Mesenchymal stem cell (in vitro differentiated cells and primary cell): ENCODE results near the gene TRPM1.

Experiments used
- DNase-seq: peaks from one replicate; pipeline ENCODE4 v3.0.0-alpha.2; 2013
- H2AFZ ChIP-seq: one replicate; pipeline ENCODE4 v1.6.1; 2013; ENCODE audit warnings: low read depth, mild to moderate bottlenecking, control low read depth, inconsistent platforms, low read length, moderate library complexity
- H2AK5ac ChIP-seq: 2 replicates; pipeline ENCODE4 v1.6.1; 2013; ENCODE audit warnings: low read length, moderate library complexity, mild to moderate bottlenecking, inconsistent platforms; ENCODE audit not compliant: severe bottlenecking
- H2BK120ac ChIP-seq: one replicate; pipeline ENCODE4 v1.6.1; 2013; ENCODE audit warnings: low read depth, mild to moderate bottlenecking, inconsistent platforms, low read length, moderate library complexity
- H2BK12ac ChIP-seq, 2 experiments: one replicate each; pipeline ENCODE4 v1.6.1; 2013; ENCODE audit warnings: inconsistent platforms in 2 of 2, low read length in 2 of 2, mild to moderate bottlenecking in 2 of 2, moderate library complexity in 2 of 2, control low read depth in 1 of 2
- H2BK15ac ChIP-seq: one replicate; pipeline ENCODE4 v1.6.1; 2013; ENCODE audit warnings: mild to moderate bottlenecking, low read depth, inconsistent platforms; ENCODE audit not compliant: poor library complexity, severe bottlenecking
- H2BK5ac ChIP-seq: 2 replicates; pipeline ENCODE4 v1.6.1; 2013; ENCODE audit warnings: low read depth, mild to moderate bottlenecking, low read length, control low read depth, inconsistent platforms; ENCODE audit not compliant: poor library complexity, severe bottlenecking
- H3K14ac ChIP-seq, 2 experiments: one replicate each; pipeline ENCODE4 v1.6.1; 2013; ENCODE audit warnings: inconsistent platforms in 2 of 2, low read length in 2 of 2, control low read depth in 1 of 2, mild to moderate bottlenecking in 1 of 2, moderate library complexity in 1 of 2
- H3K18ac ChIP-seq, 2 experiments: one replicate each; pipeline ENCODE4 v1.6.1; 2013; ENCODE audit warnings: inconsistent platforms in 2 of 2, low read length in 2 of 2, control low read depth in 1 of 2, low read depth in 1 of 2, mild to moderate bottlenecking in 1 of 2
- H3K23ac ChIP-seq, 2 experiments: one replicate each; pipeline ENCODE4 v1.6.1; 2013; ENCODE audit warnings: inconsistent platforms in 2 of 2, low read length in 2 of 2, mild to moderate bottlenecking in 2 of 2, moderate library complexity in 2 of 2, control low read depth in 1 of 2
- H3K27ac ChIP-seq: 2 replicates; pipeline ENCODE4 v1.5.1; 2013; ENCODE audit warnings: mild to moderate bottlenecking, moderate library complexity, low read length, control low read depth, inconsistent platforms; ENCODE audit not compliant: poor library complexity, severe bottlenecking
- H3K27me3 ChIP-seq, 2 experiments: 2 replicates each; pipeline versions ENCODE4 v1.6.1 to v1.7.0; 2013; ENCODE audit warnings: low read length in 2 of 2, mild to moderate bottlenecking in 2 of 2, moderate library complexity in 2 of 2, control low read depth in 1 of 2, inconsistent platforms in 1 of 2; ENCODE audit not compliant: control insufficient read depth in 1 of 2, insufficient read depth in 1 of 2
- H3K36me3 ChIP-seq, 2 experiments: 2 replicates each; pipeline versions ENCODE4 v1.6.1 to v1.7.0; 2013; ENCODE audit warnings: low read length in 2 of 2, control low read depth in 1 of 2, inconsistent platforms in 1 of 2, low read depth in 1 of 2, mild to moderate bottlenecking in 1 of 2; ENCODE audit not compliant: insufficient read depth in 2 of 2, control insufficient read depth in 1 of 2
- H3K4ac ChIP-seq, 2 experiments: one replicate each; pipeline ENCODE4 v1.6.1; 2013; ENCODE audit warnings: inconsistent platforms in 2 of 2, low read length in 2 of 2, mild to moderate bottlenecking in 2 of 2, moderate library complexity in 2 of 2, control low read depth in 1 of 2, low read depth in 1 of 2
- H3K4me1 ChIP-seq: 2 replicates; pipeline ENCODE4 v1.6.1; 2013; ENCODE audit warnings: low read depth, low read length, control low read depth; ENCODE audit not compliant: control insufficient read depth, insufficient read depth
- H3K4me2 ChIP-seq: 2 replicates; pipeline ENCODE4 v1.6.1; 2013; ENCODE audit warnings: low read length, mild to moderate bottlenecking, inconsistent platforms; ENCODE audit not compliant: poor library complexity, severe bottlenecking
- H3K4me3 ChIP-seq, 2 experiments: 2 replicates each; pipeline versions ENCODE4 v1.5.1 to v1.7.0; 2013; ENCODE audit warnings: low read length in 2 of 2, mild to moderate bottlenecking in 2 of 2, control low read depth in 1 of 2, low read depth in 1 of 2; ENCODE audit not compliant: insufficient read depth in 1 of 2
- H3K79me1 ChIP-seq: replicated peaks from 2 replicates; pipeline ENCODE4 v1.6.1; 2013; ENCODE audit warnings: mild to moderate bottlenecking, control low read depth, low read length, inconsistent platforms; ENCODE audit not compliant: poor library complexity, severe bottlenecking
- H3K9ac ChIP-seq: 2 replicates; pipeline ENCODE4 v1.7.0; 2013; ENCODE audit warnings: mild to moderate bottlenecking, low read length, moderate library complexity
- H3K9me3 ChIP-seq: 2 replicates; pipeline ENCODE4 v1.7.0; 2013; ENCODE audit warnings: mild to moderate bottlenecking, low read length; ENCODE audit not compliant: control insufficient read depth
- H4K8ac ChIP-seq: one replicate; pipeline ENCODE4 v1.6.1; 2013; ENCODE audit warnings: inconsistent platforms, mild to moderate bottlenecking, low read length, moderate library complexity
- H4K91ac ChIP-seq: one replicate; pipeline ENCODE4 v1.6.1; 2013; ENCODE audit warnings: mild to moderate bottlenecking, low read length, inconsistent platforms
- WGBS: methylation state at CpG from one replicate; pipeline ENCODE4 v1.1.7; 2013; ENCODE audit warnings: mixed read lengths; 5-methylcytosine and 5-hydroxymethylcytosine counted together

The TRPM1 gene

DNA sequence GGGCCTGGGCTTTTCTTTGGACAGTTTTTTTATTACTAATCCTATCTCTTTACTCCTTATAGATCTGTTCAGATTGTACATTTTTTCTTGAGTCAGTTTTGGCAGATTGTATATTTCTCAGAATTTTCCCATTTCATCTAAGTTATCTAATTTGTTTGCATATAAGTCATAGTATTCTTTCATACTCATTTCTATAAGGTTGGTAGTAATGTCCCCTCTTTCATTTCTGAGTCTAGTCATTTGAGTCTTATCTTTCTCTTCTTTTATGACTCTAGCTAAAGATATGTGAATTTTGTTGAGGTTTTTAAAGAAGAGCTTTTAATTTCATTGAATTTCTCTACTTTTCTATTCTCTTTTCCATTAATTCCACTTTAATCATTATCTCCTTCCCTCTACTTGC lies 27.2 kb downstream of the TRPM1 start:
- Histone ChIP-seq H2AK5ac (no peak overlapping the region), H2BK15ac (no peak overlapping the region), H3K23ac (no peak overlapping the region), H3K4me2 (no peak overlapping the region), H3K14ac (no peak overlapping the region), H3K9ac (no peak overlapping the region), H3K4me1 (peaks cover 5% of the 10 kb centered on the region), H3K79me1 (no peaks in the 10 kb centered on the region), H2AFZ (no peak overlapping the region), H3K27ac (no peak overlapping the region), H3K27me3 (peaks cover 0 to 14% of the 10 kb centered on the region in 2 experiments), H4K91ac (no peak overlapping the region), H4K8ac (no peak overlapping the region), H3K9me3 (no peaks in the 10 kb centered on the region), H2BK120ac (no peak overlapping the region), H3K4ac (no peak overlapping the region), H2BK5ac (peak overlapping the region; percentile 22), H3K36me3 (no peaks in the 10 kb centered on the region), H3K18ac (no peak overlapping the region), H3K4me3 (no peak overlapping the region), H2BK12ac (no peak overlapping the region)
- DNase-seq, result no peak

DNA sequence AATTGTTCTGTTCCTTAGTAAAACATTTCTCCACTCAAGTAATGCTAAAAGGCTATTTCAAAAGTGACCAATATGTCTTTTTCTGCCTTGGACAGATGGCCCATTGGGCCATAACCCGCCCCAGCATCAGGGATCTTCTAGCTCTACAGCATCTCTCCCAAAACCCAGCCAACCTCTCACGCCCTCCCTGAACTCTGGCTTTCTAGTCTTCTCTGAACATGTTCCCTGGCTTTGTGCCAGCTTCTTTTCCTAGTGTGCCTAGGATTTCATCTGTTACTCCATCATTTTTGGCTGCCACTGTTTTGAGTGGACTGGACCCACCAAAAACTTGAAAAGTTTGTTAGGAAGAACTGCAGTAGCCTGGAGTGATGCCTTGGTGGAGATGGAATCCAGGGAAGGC lies 30.7 kb downstream of the TRPM1 start:
- Histone ChIP-seq H3K4me3 (no peak overlapping the region), H4K91ac (no peak overlapping the region), H3K4ac (no peak overlapping the region), H3K36me3 (no peaks in the 10 kb centered on the region), H3K27me3 (peaks cover 0 to 6% of the 10 kb centered on the region in 2 experiments), H2BK5ac (no peak overlapping the region), H2AK5ac (no peak overlapping the region), H4K8ac (no peak overlapping the region), H2BK120ac (no peak overlapping the region), H3K9me3 (no peaks in the 10 kb centered on the region), H3K27ac (no peak overlapping the region), H3K4me2 (no peak overlapping the region), H3K79me1 (no peaks in the 10 kb centered on the region), H3K9ac (no peak overlapping the region), H3K4me1 (no peaks in the 10 kb centered on the region), H2BK12ac (no peak overlapping the region), H3K14ac (no peak overlapping the region), H3K18ac (no peak overlapping the region), H2BK15ac (no peak overlapping the region), H2AFZ (no peak overlapping the region), H3K23ac (no peak overlapping the region)
- 74% methylated on average over 2 of the region's 2 CpGs for WGBS
- DNase-seq, result no peak

DNA sequence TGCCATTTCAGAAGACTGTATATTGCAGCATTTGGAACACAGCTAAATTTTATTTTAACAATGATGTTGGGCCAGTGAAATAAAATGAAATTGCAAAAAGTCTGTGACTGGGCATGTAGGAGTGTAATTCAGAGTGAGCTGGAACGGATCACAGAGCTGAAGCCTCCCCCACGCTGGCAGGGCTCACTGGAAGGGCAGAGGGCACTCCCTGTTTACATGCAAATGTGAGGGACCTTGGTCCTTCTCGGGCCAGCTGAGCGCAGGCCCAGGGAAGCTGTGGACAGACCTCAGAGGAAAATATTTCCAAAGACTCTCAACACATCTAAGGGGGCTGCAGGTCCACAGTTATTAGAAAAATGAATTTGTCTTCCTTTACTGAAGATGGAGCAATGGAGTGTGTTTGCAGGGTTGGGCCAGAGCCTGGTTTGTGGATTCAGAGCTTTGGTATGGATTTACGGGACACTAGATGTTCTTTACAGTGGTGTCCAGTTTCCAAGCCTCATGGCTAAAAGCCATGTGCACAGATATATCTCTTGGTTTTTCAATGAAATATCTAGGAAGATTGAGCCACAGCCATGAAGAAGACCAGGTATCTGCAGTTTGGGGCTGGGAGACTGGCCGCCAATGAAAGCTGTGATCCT lies 32.0 kb downstream of the TRPM1 start:
- Histone ChIP-seq H4K91ac (no peak overlapping the region), H4K8ac (no peak overlapping the region), H3K4me1 (no peaks in the 10 kb centered on the region), H2BK15ac (no peak overlapping the region), H3K4me3 (no peak overlapping the region), H3K79me1 (no peaks in the 10 kb centered on the region), H3K9me3 (no peaks in the 10 kb centered on the region), H3K27ac (no peak overlapping the region), H2AFZ (no peak overlapping the region), H3K14ac (no peak overlapping the region), H3K4ac (no peak overlapping the region), H3K4me2 (no peak overlapping the region), H2BK5ac (no peak overlapping the region), H3K36me3 (no peaks in the 10 kb centered on the region), H3K27me3 (peaks cover 0 to 9% of the 10 kb centered on the region in 2 experiments), H3K18ac (no peak overlapping the region), H3K9ac (no peak overlapping the region), H2AK5ac (no peak overlapping the region), H3K23ac (no peak overlapping the region), H2BK12ac (no peak overlapping the region), H2BK120ac (no peak overlapping the region)
- DNase-seq, result no peak
- 64% methylated on average over 5 of the region's 6 CpGs for WGBS

DNA sequence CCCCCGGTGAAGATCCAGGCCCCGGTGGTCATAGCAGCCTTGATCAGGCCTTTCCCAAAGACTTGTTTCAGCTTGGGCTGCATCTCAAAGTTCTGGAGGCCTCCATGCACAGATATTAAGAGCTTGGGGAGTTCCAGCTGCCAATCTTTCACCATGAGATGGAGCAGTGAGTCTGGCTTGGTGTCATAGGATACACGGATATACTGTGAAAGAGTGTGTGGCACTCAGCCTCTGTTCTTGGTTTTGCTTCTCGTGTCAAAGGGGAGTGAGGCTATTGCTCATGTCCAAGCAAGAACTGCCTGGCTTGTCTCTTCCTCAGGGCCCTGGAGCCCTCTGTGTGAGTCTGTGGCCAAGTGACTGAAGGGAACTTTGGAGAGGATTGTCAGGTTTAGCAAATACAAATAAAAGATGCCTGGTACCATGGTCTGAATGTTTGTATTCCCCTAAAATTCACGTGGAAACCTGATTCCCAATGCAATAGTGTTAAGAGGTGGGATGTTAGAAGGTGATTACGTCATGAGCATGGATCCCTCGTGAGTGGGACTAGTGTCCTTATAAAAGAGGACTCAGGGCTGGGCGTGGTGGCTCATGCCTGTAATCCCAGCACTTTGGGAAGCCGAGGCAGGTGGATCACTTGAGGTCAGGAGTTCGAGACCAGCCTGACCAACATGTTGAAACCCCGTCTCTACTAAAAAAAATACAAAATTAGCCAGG lies 33.5 kb downstream of the TRPM1 start:
- H3K9ac ChIP-seq, result no peak overlapping the region
- no peak for DNase-seq
- 83% methylated on average over 11 of the region's 11 CpGs for WGBS
- H3K79me1 ChIP-seq, result no peaks in the 10 kb centered on the region
- H3K23ac ChIP-seq, result no peak overlapping the region
- H4K91ac ChIP-seq, result no peak overlapping the region
- no peak overlapping the region for H2AFZ ChIP-seq
- H3K27me3 ChIP-seq, result peaks cover 0 to 23% of the 10 kb centered on the region in 2 experiments
- H2BK120ac ChIP-seq, result no peak overlapping the region
- no peak overlapping the region for H3K18ac ChIP-seq
- H3K36me3 ChIP-seq, result no peaks in the 10 kb centered on the region
- H3K4me2 ChIP-seq, result no peak overlapping the region
- no peak overlapping the region for H2BK12ac ChIP-seq
- no peak overlapping the region for H2AK5ac ChIP-seq
- H3K4me1 ChIP-seq, result no peaks in the 10 kb centered on the region
- no peak overlapping the region for H3K4ac ChIP-seq
- no peak overlapping the region for H3K4me3 ChIP-seq
- H2BK15ac ChIP-seq, result no peak overlapping the region
- no peaks in the 10 kb centered on the region for H3K9me3 ChIP-seq
- H2BK5ac ChIP-seq, result no peak overlapping the region
- H4K8ac ChIP-seq, result no peak overlapping the region
- no peak overlapping the region for H3K14ac ChIP-seq
- H3K27ac ChIP-seq, result no peak overlapping the region
